Mesendoderm (in vitro differentiated cells): Measurements from ENCODE around the gene TICAM2.

Experiments
- DNase-seq: peaks from one replicate; pipeline ENCODE4 v3.0.0; 2013
- H2AK5ac ChIP-seq: 2 replicates; pipeline ENCODE4 v1.6.1; 2013; ENCODE audit warnings: low read length, inconsistent platforms
- H2BK120ac ChIP-seq: 2 replicates; pipeline ENCODE4 v1.6.1; 2013; ENCODE audit warnings: low read depth, mild to moderate bottlenecking, low read length, moderate library complexity, mixed read lengths
- H2BK15ac ChIP-seq: replicated peaks from 2 replicates; pipeline ENCODE4 v1.6.1; 2013; ENCODE audit warnings: low read depth, mild to moderate bottlenecking, moderate library complexity
- H2BK5ac ChIP-seq: 2 replicates; pipeline ENCODE4 v1.6.1; 2013; ENCODE audit warnings: low read length, inconsistent platforms
- H3K18ac ChIP-seq: 2 replicates; pipeline ENCODE4 v1.6.1; 2013; ENCODE audit warnings: mild to moderate bottlenecking, low read length, mixed read lengths
- H3K23ac ChIP-seq: one replicate; pipeline ENCODE4 v1.6.1; 2013; ENCODE audit warnings: low read length
- H3K27ac ChIP-seq: 2 replicates; pipeline ENCODE4 v1.5.1; 2013; ENCODE audit warnings: low read depth, mild to moderate bottlenecking, inconsistent platforms, low read length, moderate library complexity
- H3K27me3 ChIP-seq: 2 replicates; pipeline ENCODE4 v1.6.1; 2013; ENCODE audit warnings: low read length, control low read depth, mild to moderate bottlenecking, inconsistent platforms; ENCODE audit not compliant: insufficient read depth, poor library complexity
- H3K36me3 ChIP-seq: 2 replicates; pipeline ENCODE4 v1.6.1; 2013; ENCODE audit warnings: low read length, inconsistent platforms; ENCODE audit not compliant: control insufficient read depth, insufficient read depth
- H3K4ac ChIP-seq: one replicate; pipeline ENCODE4 v1.6.1; 2013; ENCODE audit warnings: low read depth, mild to moderate bottlenecking, low read length, moderate library complexity
- H3K4me1 ChIP-seq: 2 replicates; pipeline ENCODE4 v1.6.1; 2013; ENCODE audit warnings: low read depth, low read length, inconsistent platforms; ENCODE audit not compliant: control insufficient read depth
- H3K4me2 ChIP-seq: 2 replicates; pipeline ENCODE4 v1.6.1; 2013; ENCODE audit warnings: low read length
- H3K4me3 ChIP-seq: 2 replicates; pipeline ENCODE4 v1.5.1; 2013; ENCODE audit warnings: mild to moderate bottlenecking, low read length
- H3K56ac ChIP-seq: one replicate; pipeline ENCODE4 v1.6.1; 2013; ENCODE audit warnings: low read length
- H3K79me1 ChIP-seq: 2 replicates; pipeline ENCODE4 v1.6.1; 2013; ENCODE audit warnings: low read length, inconsistent platforms
- H3K79me2 ChIP-seq: 2 replicates; pipeline ENCODE4 v1.6.1; 2013; ENCODE audit warnings: mild to moderate bottlenecking, low read length; ENCODE audit not compliant: control insufficient read depth, insufficient read depth
- H3K9ac ChIP-seq: 2 replicates; pipeline ENCODE4 v1.6.1; 2013; ENCODE audit warnings: low read length, inconsistent platforms
- H4K5ac ChIP-seq: one replicate; pipeline ENCODE4 v1.6.1; 2013; ENCODE audit warnings: low read length
- H4K8ac ChIP-seq: one replicate; pipeline ENCODE4 v1.6.1; 2013; ENCODE audit warnings: low read depth, mild to moderate bottlenecking, control low read depth, low read length, moderate library complexity
- WGBS: extraction: QIAGEN DNeasy Blood & Tissue Kit; methylation state at CpG from one replicate; pipeline ENCODE4 v1.1.7; 2013; ENCODE audit warnings: low lambda C conversion rate, missing lambda C conversion rate; ENCODE audit not compliant: insufficient coverage; ENCODE audit errors: extremely low coverage; 5-methylcytosine and 5-hydroxymethylcytosine counted together

The TICAM2 gene

DNA sequence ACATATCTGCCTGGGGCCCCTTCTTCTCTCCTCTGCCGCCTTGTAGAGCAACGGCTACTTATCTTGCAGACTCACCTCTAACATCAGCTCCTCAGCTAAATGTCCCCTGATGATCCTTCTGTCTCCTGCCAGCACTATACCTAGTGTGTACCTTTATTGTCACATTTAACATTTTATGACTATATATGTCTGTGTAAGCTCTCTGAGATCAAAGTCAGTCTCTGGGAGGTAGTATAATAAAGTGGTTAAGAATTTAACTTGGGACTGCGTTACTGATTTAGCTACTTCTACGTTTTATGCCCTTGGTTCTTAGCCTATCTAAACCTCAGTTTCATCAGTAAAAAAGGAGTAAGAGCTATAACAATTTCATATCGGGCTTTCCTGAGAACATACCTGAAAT, 21.4 kb upstream of the TICAM2 start:
- no peak for DNase-seq

DNA sequence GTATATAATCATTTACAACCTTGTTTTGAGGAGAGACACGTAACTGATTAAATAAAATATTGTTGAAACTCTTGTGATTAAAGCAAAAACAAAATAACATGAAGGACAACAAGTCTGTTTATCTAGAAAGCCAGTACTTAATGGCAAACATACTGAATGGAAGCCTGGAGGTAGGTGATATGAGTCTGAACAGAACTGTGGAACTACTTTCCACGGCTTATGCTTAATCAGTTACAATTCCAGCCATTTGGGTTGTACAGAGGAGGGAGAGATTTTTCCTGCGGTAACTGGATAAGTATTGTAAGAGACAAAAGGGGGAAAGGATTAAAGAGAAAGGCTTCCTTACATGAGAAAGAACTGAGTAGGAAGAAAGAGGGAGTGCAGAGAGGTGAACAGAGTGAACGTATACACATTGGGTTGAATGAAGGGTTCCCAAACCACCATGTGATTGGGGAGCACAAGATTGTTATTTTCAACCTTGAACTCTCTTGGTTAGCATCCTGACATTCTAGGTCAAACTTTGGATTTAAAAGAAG, 19.2 kb upstream of the TICAM2 start:
- Histone ChIP-seq H4K5ac (no peak overlapping the region), H3K36me3 (peaks cover 3% of the 10 kb centered on the region)

More for the DNA sequence above, 21.4 kb upstream of the TICAM2 start:
- Histone ChIP-seq H2BK5ac (no peak overlapping the region), H2AK5ac (no peak overlapping the region), H2BK120ac (no peak overlapping the region), H4K8ac (no peak overlapping the region), H3K4ac (no peak overlapping the region), H4K5ac (no peak overlapping the region), H2BK15ac (no peak overlapping the region), H3K79me1 (peaks cover 15% of the 10 kb centered on the region), H3K27ac (no peak overlapping the region), H3K36me3 (peaks cover 1% of the 10 kb centered on the region), H3K56ac (no peak overlapping the region), H3K9ac (peak overlapping the region; percentile 15), H3K23ac (no peak overlapping the region), H3K4me3 (no peak overlapping the region), H3K4me2 (no peak overlapping the region), H3K4me1 (peaks cover 5% of the 10 kb centered on the region), H3K18ac (no peak overlapping the region), H3K27me3 (no peaks in the 10 kb centered on the region), H3K79me2 (peaks cover 40% of the 10 kb centered on the region)
- WGBS = no CpG with 5 or more reads among the region's 5 CpGs

DNA sequence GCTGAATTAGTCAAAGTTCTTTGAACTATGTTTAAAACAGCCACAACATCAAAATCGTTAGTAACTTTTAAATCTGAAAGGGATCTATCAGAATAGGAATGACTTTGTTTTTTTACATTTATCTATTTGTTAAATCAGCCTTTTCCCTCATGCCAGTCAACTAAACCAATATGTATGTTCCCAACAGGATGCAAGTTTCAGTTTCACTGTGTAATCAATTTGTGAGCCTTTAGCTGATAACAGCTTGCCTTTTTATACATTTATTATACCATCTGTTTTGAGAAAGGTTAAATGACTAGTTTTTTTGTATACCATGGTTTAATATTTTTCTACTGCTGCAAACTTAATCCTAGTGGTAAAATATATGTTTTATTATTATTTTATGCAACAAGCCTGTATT, 14.6 kb upstream of the TICAM2 start:
- Histone ChIP-seq H4K5ac (no peak overlapping the region), H4K8ac (no peak overlapping the region), H3K18ac (no peak overlapping the region), H3K4me2 (no peak overlapping the region), H3K23ac (no peak overlapping the region), H3K56ac (no peak overlapping the region), H2BK15ac (no peak overlapping the region), H3K79me2 (peaks cover 4% of the 10 kb centered on the region), H3K4me3 (no peak overlapping the region), H2AK5ac (no peak overlapping the region), H3K4me1 (no peaks in the 10 kb centered on the region), H3K9ac (no peak overlapping the region), H3K27me3 (no peaks in the 10 kb centered on the region), H2BK120ac (no peak overlapping the region), H2BK5ac (no peak overlapping the region), H3K79me1 (peaks cover 6% of the 10 kb centered on the region), H3K36me3 (peaks cover 3% of the 10 kb centered on the region), H3K27ac (no peak overlapping the region), H3K4ac (no peak overlapping the region)
- no peak for DNase-seq
- WGBS = no CpG with 5 or more reads among the region's 1 CpG

More for the DNA sequence above, 19.2 kb upstream of the TICAM2 start:
- H2BK120ac ChIP-seq = no peak overlapping the region
- H3K9ac ChIP-seq = no peak overlapping the region
- H3K4me3 ChIP-seq = no peak overlapping the region
- H3K4ac ChIP-seq = no peak overlapping the region
- H4K8ac ChIP-seq = no peak overlapping the region
- no peak overlapping the region for H3K4me2 ChIP-seq
- H3K79me2 ChIP-seq = peaks cover 40% of the 10 kb centered on the region
- DNase-seq = no peak
- H3K27me3 ChIP-seq = no peaks in the 10 kb centered on the region
- no peak overlapping the region for H3K27ac ChIP-seq
- no CpG with 5 or more reads among the region's 4 CpGs for WGBS
- H2BK15ac ChIP-seq = no peak overlapping the region
- no peak overlapping the region for H3K23ac ChIP-seq
- H3K4me1 ChIP-seq = peaks cover 5% of the 10 kb centered on the region
- no peak overlapping the region for H2BK5ac ChIP-seq
- H2AK5ac ChIP-seq = no peak overlapping the region
- peaks cover 17% of the 10 kb centered on the region for H3K79me1 ChIP-seq
- no peak overlapping the region for H3K56ac ChIP-seq
- no peak overlapping the region for H3K18ac ChIP-seq

DNA sequence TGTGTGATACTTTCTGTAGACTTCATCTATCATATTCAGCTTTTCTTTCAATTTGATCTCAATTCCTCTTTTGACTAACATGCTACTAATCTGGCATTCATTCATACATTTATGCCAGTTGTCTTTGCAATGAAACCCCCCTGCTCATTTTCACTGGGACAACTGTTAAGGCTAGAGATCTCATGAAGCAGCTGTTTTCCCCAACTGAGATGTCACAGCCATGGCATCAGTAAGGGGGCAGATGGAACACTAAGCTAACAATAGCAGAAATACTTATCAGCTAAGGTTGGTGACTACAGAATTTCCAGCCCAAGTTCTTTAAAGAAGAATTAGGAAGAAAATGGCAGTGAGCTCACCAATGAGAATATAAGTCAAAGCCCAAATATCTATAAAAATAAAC, 14.2 kb upstream of the TICAM2 start:
- H2AK5ac ChIP-seq = no peak overlapping the region
- no peak overlapping the region for H3K56ac ChIP-seq
- peaks cover 2% of the 10 kb centered on the region for H3K79me2 ChIP-seq
- no peaks in the 10 kb centered on the region for H3K27me3 ChIP-seq
- H3K9ac ChIP-seq = no peak overlapping the region
- DNase-seq = no peak
- H3K4me2 ChIP-seq = no peak overlapping the region
- no peaks in the 10 kb centered on the region for H3K4me1 ChIP-seq
- no peak overlapping the region for H3K23ac ChIP-seq
- H2BK120ac ChIP-seq = no peak overlapping the region
- H2BK5ac ChIP-seq = no peak overlapping the region
- H2BK15ac ChIP-seq = no peak overlapping the region
- no peak overlapping the region for H4K5ac ChIP-seq
- H3K27ac ChIP-seq = no peak overlapping the region
- H3K79me1 ChIP-seq = peaks cover 3% of the 10 kb centered on the region
- peaks cover 3% of the 10 kb centered on the region for H3K36me3 ChIP-seq
- no peak overlapping the region for H3K4me3 ChIP-seq
- no peak overlapping the region for H3K4ac ChIP-seq
- no peak overlapping the region for H3K18ac ChIP-seq
- H4K8ac ChIP-seq = no peak overlapping the region

DNA sequence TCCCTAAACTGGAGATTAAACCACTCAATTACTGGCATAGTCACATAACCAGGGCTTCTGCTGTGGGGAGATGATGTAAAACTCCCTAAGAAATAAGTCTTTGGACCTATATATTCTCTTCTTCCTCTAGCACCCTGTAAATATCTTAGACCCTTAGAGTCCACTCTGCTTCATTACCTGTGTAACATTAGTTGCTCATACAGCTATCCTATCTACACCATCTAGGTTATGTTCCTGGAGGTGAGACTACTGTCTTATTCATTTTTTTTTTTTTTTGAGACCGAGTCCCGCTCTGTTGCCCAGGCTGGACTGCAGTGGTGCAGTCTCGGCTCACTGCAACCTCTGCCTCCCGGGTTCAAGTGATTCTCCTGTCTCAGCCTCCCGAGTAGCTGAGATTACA, 9.6 kb upstream of the TICAM2 start:
- Histone ChIP-seq H3K9ac (no peak overlapping the region), H3K4me1 (no peaks in the 10 kb centered on the region), H3K27me3 (no peaks in the 10 kb centered on the region), H4K5ac (no peak overlapping the region), H2BK15ac (no peak overlapping the region), H3K79me1 (no peaks in the 10 kb centered on the region), H2BK120ac (no peak overlapping the region), H3K4me3 (no peak overlapping the region), H4K8ac (no peak overlapping the region), H3K23ac (no peak overlapping the region), H3K56ac (no peak overlapping the region), H3K27ac (no peak overlapping the region), H2BK5ac (no peak overlapping the region), H3K4me2 (no peak overlapping the region), H3K36me3 (no peaks in the 10 kb centered on the region), H3K4ac (no peak overlapping the region), H2AK5ac (no peak overlapping the region), H3K79me2 (no peaks in the 10 kb centered on the region), H3K18ac (no peak overlapping the region)
- no peak for DNase-seq
- no CpG with 5 or more reads among the region's 5 CpGs for WGBS

DNA sequence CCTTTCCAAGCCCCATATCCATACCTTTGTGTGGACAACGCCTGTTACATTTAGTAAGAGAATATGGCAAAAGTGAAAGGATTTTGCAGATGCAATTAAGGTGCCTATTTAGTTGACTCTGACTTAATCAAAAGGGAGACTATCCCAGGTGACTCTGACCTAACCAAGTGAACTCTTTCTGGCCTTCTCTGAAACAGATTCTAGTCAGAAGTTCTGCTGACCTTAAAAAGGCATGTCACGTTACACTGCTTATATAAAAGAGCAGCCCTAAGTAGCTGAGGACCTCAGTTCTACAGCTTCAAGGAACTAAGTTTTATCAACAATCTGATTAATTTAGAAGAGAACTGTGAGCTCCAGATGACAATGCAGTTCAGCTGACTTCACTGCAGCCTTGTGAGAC, 5.7 kb upstream of the TICAM2 start:
- H3K4me1 ChIP-seq = no peaks in the 10 kb centered on the region
- no peak overlapping the region for H3K9ac ChIP-seq
- H3K27me3 ChIP-seq = no peaks in the 10 kb centered on the region
- H2BK15ac ChIP-seq = no peak overlapping the region
- no peaks in the 10 kb centered on the region for H3K79me2 ChIP-seq
- H3K23ac ChIP-seq = no peak overlapping the region
- H3K4me2 ChIP-seq = no peak overlapping the region
- H2AK5ac ChIP-seq = no peak overlapping the region
- no peaks in the 10 kb centered on the region for H3K36me3 ChIP-seq
- no peak overlapping the region for H3K27ac ChIP-seq
- H3K4me3 ChIP-seq = no peak overlapping the region
- no peak overlapping the region for H2BK120ac ChIP-seq
- H3K56ac ChIP-seq = no peak overlapping the region
- no peak for DNase-seq
- H3K79me1 ChIP-seq = no peaks in the 10 kb centered on the region
- no peak overlapping the region for H3K18ac ChIP-seq
- H4K8ac ChIP-seq = no peak overlapping the region
- WGBS = no CpG with 5 or more reads among the region's 2 CpGs
- H2BK5ac ChIP-seq = no peak overlapping the region
- H4K5ac ChIP-seq = no peak overlapping the region
- H3K4ac ChIP-seq = no peak overlapping the region
